ENCODE results near the gene CLIP3. TPM values are rescaled to one million over a fixed set of nuclear protein-coding genes. Genes with fewer than 3 reads are reported as not detected.

CLIP3 gene
- total RNA-seq, 3 donors from 2014 or later = 7.5 to 13.4 (median 7.6) TPM

DNA sequence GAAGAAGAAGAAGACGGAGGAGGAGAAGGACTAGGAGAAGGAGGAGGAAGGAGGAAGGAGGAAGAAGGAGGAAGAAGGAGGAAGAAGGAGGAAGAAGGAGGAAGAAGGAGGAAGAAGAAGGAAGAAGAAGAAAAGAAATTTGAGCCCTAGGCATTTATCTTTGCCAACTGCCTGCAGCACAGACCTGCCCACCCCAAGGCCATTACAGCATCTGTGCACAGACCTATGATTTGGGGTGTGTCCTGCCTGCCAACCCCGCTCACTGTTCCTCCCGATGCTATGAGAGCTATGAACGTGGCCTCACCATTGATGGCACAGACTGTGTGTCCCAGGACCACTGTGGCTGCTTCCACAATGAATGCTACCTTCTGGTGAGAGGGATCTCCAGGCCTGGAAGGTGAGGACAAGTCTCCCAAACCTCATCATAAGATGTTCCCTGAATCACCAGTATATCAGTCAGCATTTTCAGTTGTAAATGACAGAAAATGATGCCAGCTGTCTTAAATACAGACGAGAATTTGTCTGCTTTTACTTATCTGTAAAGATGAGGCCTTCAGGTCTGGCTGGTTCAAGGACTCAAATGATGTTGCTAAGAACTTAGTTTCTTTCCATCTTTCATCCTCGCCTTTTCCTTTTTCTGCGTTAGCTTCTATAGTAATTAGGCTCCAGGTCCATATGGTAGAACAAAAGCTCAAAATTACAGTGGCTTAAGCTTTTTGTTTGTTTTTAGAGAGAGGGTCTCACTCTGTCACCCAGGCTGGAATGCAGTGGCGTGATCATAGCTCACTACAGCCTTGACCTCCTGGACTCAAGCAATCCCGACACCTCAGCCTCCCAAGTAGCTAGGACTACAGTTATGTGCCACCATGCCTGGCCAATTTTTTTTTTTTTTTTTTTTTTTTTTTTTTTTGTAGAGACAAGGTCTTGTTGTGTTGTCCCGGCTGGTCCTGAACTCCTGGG lies 41.6 kb downstream of the CLIP3 start:
- H3K9me3 ChIP-seq = no peaks in the 10 kb centered on the region
- H3K4me1 ChIP-seq = peaks cover 1% of the 10 kb centered on the region in 2 donors
- no peaks in the 10 kb centered on the region for H3K36me3 ChIP-seq
- DNase-seq (ENCODE audit: low spot score in 2 of 2) = no peak
- intact Hi-C loops (cut with DNase I; ENCODE audit: low total_unique reads) = no loop called here
- no peak overlapping the region for H3K4me3 ChIP-seq
- no peak for TF ChIP-seq POLR2AphosphoS5 (IDR thresholded peaks at IDR 0.05)
- no peak for TF ChIP-seq POLR2A (IDR thresholded peaks at IDR 0.05)
- TF ChIP-seq CTCF (IDR thresholded peaks at IDR 0.05) = no peak
- no peak overlapping the region for H3K27ac ChIP-seq
- peaks cover 0 to 8% of the 10 kb centered on the region in 2 donors for H3K27me3 ChIP-seq

- no peak for DNase-seq (ENCODE audit: low spot score in 2 of 2)
- intact Hi-C loops (cut with DNase I; ENCODE audit: low total_unique reads) = no loop called here
- no peaks in the 10 kb centered on the region for H3K9me3 ChIP-seq
- TF ChIP-seq CTCF (IDR thresholded peaks at IDR 0.05) = no peak
- TF ChIP-seq POLR2A (IDR thresholded peaks at IDR 0.05) = no peak
- no peak for TF ChIP-seq POLR2AphosphoS5 (IDR thresholded peaks at IDR 0.05)
- peaks cover 0 to 15% of the 10 kb centered on the region in 2 donors for H3K27me3 ChIP-seq
- no peaks in the 10 kb centered on the region for H3K4me1 ChIP-seq
- H3K27ac ChIP-seq = no peak overlapping the region
- H3K4me3 ChIP-seq = no peak overlapping the region
- no peaks in the 10 kb centered on the region for H3K36me3 ChIP-seq
Measured at GRCh38 chr19:35990156-35990555, 42.5 kb downstream of the CLIP3 start.

DNA sequence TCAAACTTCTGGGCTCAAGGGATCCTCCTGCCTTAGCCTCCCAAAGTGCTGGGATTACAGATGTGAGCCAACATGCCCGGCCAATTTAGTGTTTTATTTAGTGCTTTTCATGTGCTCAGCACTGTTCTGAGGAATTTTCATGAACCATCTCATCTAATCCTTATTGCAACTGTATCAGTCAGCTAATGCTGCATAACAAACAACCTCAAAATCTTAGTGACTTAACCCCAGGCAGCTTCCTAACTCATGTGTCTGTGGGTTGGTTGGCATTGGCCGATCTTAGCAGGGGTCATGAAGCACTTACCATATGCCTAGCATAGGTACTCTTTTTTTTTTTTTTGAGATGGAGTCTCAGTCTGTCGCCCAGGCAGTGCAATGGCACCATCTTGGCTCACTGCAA lies 43.8 kb downstream of the CLIP3 start:
- intact Hi-C loops (cut with DNase I; ENCODE audit: low total_unique reads) = no loop called here
- H3K9me3 ChIP-seq = no peaks in the 10 kb centered on the region
- H3K4me1 ChIP-seq = no peaks in the 10 kb centered on the region
- no peak for DNase-seq (ENCODE audit: low spot score in 2 of 2)
- H3K36me3 ChIP-seq = no peaks in the 10 kb centered on the region
- H3K27ac ChIP-seq = no peak overlapping the region
- H3K4me3 ChIP-seq = no peak overlapping the region
- peaks cover 0 to 21% of the 10 kb centered on the region in 2 donors for H3K27me3 ChIP-seq
- TF ChIP-seq CTCF (IDR thresholded peaks at IDR 0.05) = no peak
- TF ChIP-seq POLR2AphosphoS5 (IDR thresholded peaks at IDR 0.05) = no peak

GRCh38 chr19:35987571-35987896 lies 45.1 kb downstream of the CLIP3 start:
- H3K36me3 ChIP-seq = no peaks in the 10 kb centered on the region
- no peak for DNase-seq (ENCODE audit: low spot score in 2 of 2)
- H3K4me1 ChIP-seq = no peaks in the 10 kb centered on the region
- peak overlapping the region in 2 of 3 donors; percentile 49 to 65 for H3K4me3 ChIP-seq
- TF ChIP-seq CTCF (IDR thresholded peaks at IDR 0.05) = no peak
- no peaks in the 10 kb centered on the region for H3K9me3 ChIP-seq
- H3K27me3 ChIP-seq = peaks cover 0 to 21% of the 10 kb centered on the region in 2 donors
- intact Hi-C loops (cut with DNase I; ENCODE audit: low total_unique reads) = no loop called here
- no peak overlapping the region for H3K27ac ChIP-seq

Measured in breast epithelium (tissue), 4 donors.